Stomach (tissue), 4 donors: ENCODE measurements around the gene COLGALT1.

Experiments used
- EP300 ChIP-seq: sonication (generic); formaldehyde crosslinking; IDR thresholded peaks from one replicate; pipeline ENCODE4 v1.6.1; 2017; ENCODE audit warnings: antibody characterized with exemption
- POLR2A ChIP-seq, 4 donors: fragments of 450-650 bp; IDR thresholded peaks; one replicate each; pipeline ENCODE4 v1.6.1; 2016; ENCODE audit warnings: antibody characterized with exemption in 4 of 4, control low read depth in 2 of 4, mild to moderate bottlenecking in 1 of 4, moderate library complexity in 1 of 4
- POLR2AphosphoS5 ChIP-seq, 3 donors: sonication (generic); formaldehyde crosslinking; IDR thresholded peaks; one replicate each; pipeline ENCODE4 v1.6.1; 2016; ENCODE audit warnings: antibody characterized with exemption in 3 of 3

GRCh38 chr19:17520865-17521264, 34.6 kb upstream of the COLGALT1 start:
- TF ChIP-seq POLR2AphosphoS5 (IDR thresholded peaks at IDR 0.05): no peak
- TF ChIP-seq EP300: no peak
- TF ChIP-seq POLR2A (IDR thresholded peaks at IDR 0.05): no peak
